Activated T-cell treated with anti-CD3 and anti-CD28 coated beads, Interleukin-2, amount 50 U/mL, for 4 hours (primary cell): Measurements from ENCODE around the gene SCMH1. TPM values are rescaled to one million over a fixed set of nuclear protein-coding genes. Genes with fewer than 3 reads are reported as not detected.
"Not testable (repeated sequence)": the region's sequence is repeated elsewhere in the genome, so short reads cannot be mapped to it uniquely, and the experiment has no call there.

Source experiments
- ATAC-seq, 2 donors: fragments of 200-7000 bp; cut with Tn5 transposase; one replicate each; pipeline ENCODE4 v1.10.0; 2021
- DNase-seq: peaks from one replicate; pipeline ENCODE4 v3.0.0-alpha.2; 2020
- H3K27me3 Mint-ChIP-seq: one replicate; pipeline ENCODE4 v1.8.0; 2021; ENCODE audit warnings: low read depth, mixed read lengths
- H3K36me3 Mint-ChIP-seq: one replicate; pipeline ENCODE4 v1.8.0; 2022; ENCODE audit warnings: mixed read lengths; ENCODE audit not compliant: insufficient read depth
- H3K4me1 Mint-ChIP-seq: one replicate; pipeline ENCODE4 v1.8.0; 2021; ENCODE audit warnings: low read depth, mixed read lengths
- H3K4me3 Mint-ChIP-seq: one replicate; pipeline ENCODE4 v1.8.0; 2021; ENCODE audit warnings: mild to moderate bottlenecking, moderate library complexity, mixed read lengths
- H3K9me3 Mint-ChIP-seq: one replicate; pipeline ENCODE4 v1.8.0; 2021; ENCODE audit warnings: mixed read lengths
- total RNA-seq, 3 donors: library from RNA; stranded (reverse); gene quantifications; one replicate each; pipeline ENCODE4 v1.2.1, GENCODE V29; 2021

SCMH1 gene
- total RNA-seq, 3 donors from 2014 or later: 17.1 to 19.8 (median 17.9) TPM

- no peaks in the 10 kb centered on the region for H3K36me3 Mint-ChIP-seq
- peaks cover 4% of the 10 kb centered on the region for H3K4me1 Mint-ChIP-seq
- H3K27me3 Mint-ChIP-seq: peaks cover 18% of the 10 kb centered on the region
- DNase-seq: no peak
- H3K9me3 Mint-ChIP-seq: no peaks in the 10 kb centered on the region
- H3K4me3 Mint-ChIP-seq: no peak overlapping the region
- ATAC-seq: no peak
Observed at GRCh38 chr1:41272601-41273000, 30.5 kb upstream of the SCMH1 start.

GRCh38 chr1:41268154-41268770 is 26.2 kb upstream of the SCMH1 start:
- no peak overlapping the region for H3K4me3 Mint-ChIP-seq
- ATAC-seq: peak; percentile 52 to 71

GRCh38 chr1:41261926-41262618 is 20.0 kb upstream of the SCMH1 start:
- Mint-ChIP-seq H3K36me3 (no peaks in the 10 kb centered on the region), H3K4me1 (no peaks in the 10 kb centered on the region), H3K27me3 (peaks cover 4% of the 10 kb centered on the region), H3K9me3 (no peaks in the 10 kb centered on the region), H3K4me3 (no peak overlapping the region)
- ATAC-seq (no peak), DNase-seq (no peak)

More at GRCh38 chr1:41268154-41268770, 26.2 kb upstream of the SCMH1 start:
- peak; percentile 63 for DNase-seq
- Mint-ChIP-seq H3K27me3 (peaks cover 7% of the 10 kb centered on the region), H3K36me3 (no peaks in the 10 kb centered on the region), H3K4me1 (peaks cover 4% of the 10 kb centered on the region), H3K9me3 (no peaks in the 10 kb centered on the region)

- ATAC-seq (no peak), DNase-seq (no peak)
- Mint-ChIP-seq H3K36me3 (no peaks in the 10 kb centered on the region), H3K27me3 (peaks cover 17% of the 10 kb centered on the region), H3K4me3 (no peak overlapping the region), H3K4me1 (no peaks in the 10 kb centered on the region), H3K9me3 (no peaks in the 10 kb centered on the region)
Observed at GRCh38 chr1:41260768-41261167, 18.7 kb upstream of the SCMH1 start.

- Mint-ChIP-seq H3K4me3 (no peak overlapping the region), H3K36me3 (no peaks in the 10 kb centered on the region), H3K4me1 (no peaks in the 10 kb centered on the region), H3K9me3 (no peaks in the 10 kb centered on the region), H3K27me3 (peaks cover 25% of the 10 kb centered on the region)
- no peak for DNase-seq
- ATAC-seq: no peak
Observed at GRCh38 chr1:41259221-41259620, 17.1 kb upstream of the SCMH1 start.

GRCh38 chr1:41255978-41256377 is 13.9 kb upstream of the SCMH1 start:
- Mint-ChIP-seq H3K36me3 (no peaks in the 10 kb centered on the region), H3K27me3 (peaks cover 33% of the 10 kb centered on the region), H3K4me1 (no peaks in the 10 kb centered on the region), H3K4me3 (no peak overlapping the region), H3K9me3 (no peaks in the 10 kb centered on the region)
- ATAC-seq: no peak
- no peak for DNase-seq

- H3K4me3 Mint-ChIP-seq, H3K4me1 Mint-ChIP-seq, DNase-seq, H3K36me3 Mint-ChIP-seq, ATAC-seq, H3K9me3 Mint-ChIP-seq: not testable (repeated sequence)
- peaks cover 21% of the 10 kb centered on the region for H3K27me3 Mint-ChIP-seq
Observed at GRCh38 chr1:41251120-41251519, 9.0 kb upstream of the SCMH1 start.

GRCh38 chr1:41249319-41249718 is 7.2 kb upstream of the SCMH1 start:
- Mint-ChIP-seq H3K27me3 (peaks cover 11% of the 10 kb centered on the region), H3K4me1 (no peaks in the 10 kb centered on the region), H3K9me3 (no peaks in the 10 kb centered on the region), H3K36me3 (no peaks in the 10 kb centered on the region), H3K4me3 (no peak overlapping the region)
- ATAC-seq (no peak), DNase-seq (no peak)

GRCh38 chr1:41246568-41246967 is 4.5 kb upstream of the SCMH1 start:
- Mint-ChIP-seq H3K27me3 (peaks cover 1% of the 10 kb centered on the region), H3K4me3 (no peak overlapping the region), H3K4me1 (peaks cover 7% of the 10 kb centered on the region), H3K9me3 (no peaks in the 10 kb centered on the region), H3K36me3 (no peaks in the 10 kb centered on the region)
- ATAC-seq: no peak
- DNase-seq: no peak

GRCh38 chr1:41245659-41246058 is 3.6 kb upstream of the SCMH1 start:
- Mint-ChIP-seq H3K4me1 (peaks cover 12% of the 10 kb centered on the region), H3K9me3 (no peaks in the 10 kb centered on the region), H3K27me3 (peaks cover 1% of the 10 kb centered on the region), H3K4me3 (no peak overlapping the region), H3K36me3 (no peaks in the 10 kb centered on the region)
- ATAC-seq: no peak
- no peak for DNase-seq

- Mint-ChIP-seq H3K9me3 (no peaks in the 10 kb centered on the region), H3K36me3 (no peaks in the 10 kb centered on the region)
- ATAC-seq: no peak
Observed at GRCh38 chr1:41243079-41243385, 926 bp upstream of the SCMH1 start.

GRCh38 chr1:41242342-41243078 is 404 bp upstream of the SCMH1 start:
- Mint-ChIP-seq H3K4me3 (peak overlapping the region; percentile 72), H3K36me3 (no peaks in the 10 kb centered on the region), H3K27me3 (peaks cover 1% of the 10 kb centered on the region), H3K9me3 (no peaks in the 10 kb centered on the region), H3K4me1 (peaks cover 20% of the 10 kb centered on the region)
- ATAC-seq (peak; percentile 4 to 5), DNase-seq (no peak)

More at GRCh38 chr1:41243079-41243385, 926 bp upstream of the SCMH1 start:
- peaks cover 20% of the 10 kb centered on the region for H3K4me1 Mint-ChIP-seq
- H3K4me3 Mint-ChIP-seq: peak overlapping the region; percentile 72
- peaks cover 1% of the 10 kb centered on the region for H3K27me3 Mint-ChIP-seq
- DNase-seq: no peak

- H3K4me1 Mint-ChIP-seq: peaks cover 20% of the 10 kb centered on the region
Observed at GRCh38 chr1:41241354-41241748, 755 bp downstream of the SCMH1 start.

GRCh38 chr1:41240781-41241353 is 1.2 kb downstream of the SCMH1 start:
- Mint-ChIP-seq H3K4me1 (peaks cover 20% of the 10 kb centered on the region), H3K27me3 (no peaks in the 10 kb centered on the region), H3K9me3 (no peaks in the 10 kb centered on the region), H3K36me3 (peaks cover 1% of the 10 kb centered on the region), H3K4me3 (peak overlapping the region; percentile 83)
- ATAC-seq: no peak
- no peak for DNase-seq

More at GRCh38 chr1:41241354-41241748, 755 bp downstream of the SCMH1 start:
- DNase-seq: peak; percentile 25
- Mint-ChIP-seq H3K9me3 (no peaks in the 10 kb centered on the region), H3K4me3 (peak overlapping the region; percentile 83), H3K36me3 (peaks cover 1% of the 10 kb centered on the region), H3K27me3 (no peaks in the 10 kb centered on the region)
- peak; percentile 61 to 66 for ATAC-seq
